KOPT-K1 (cell line): ENCODE results near the gene SPEN.

Experiments
- H3K27ac ChIP-seq: fragments of 200-600 bp; sonication (generic); 2 replicates; pipeline ENCODE4 v1.5.1; 2016; ENCODE audit warnings: antibody characterized with exemption, mild to moderate bottlenecking, low read depth, low read length; ENCODE audit not compliant: poor library complexity, severe bottlenecking
- H3K36me3 ChIP-seq: fragments of 200-600 bp; sonication (generic); 2 replicates; pipeline ENCODE4 v1.5.1; 2017; ENCODE audit warnings: antibody characterized with exemption, mild to moderate bottlenecking, low read length, moderate library complexity; ENCODE audit not compliant: insufficient read depth
- H3K9me3 ChIP-seq: fragments of 200-600 bp; sonication (generic); 2 replicates; pipeline ENCODE4 v1.5.1; 2017; ENCODE audit warnings: antibody characterized with exemption, low read length, mild to moderate bottlenecking; ENCODE audit not compliant: insufficient read depth, poor library complexity, severe bottlenecking

Gene SPEN

GRCh38 chr1:15940110-15941043 is 92.9 kb downstream of the SPEN start:
- Histone ChIP-seq H3K36me3 (peaks cover 99% of the 10 kb centered on the region), H3K9me3 (no peaks in the 10 kb centered on the region), H3K27ac (no peak overlapping the region)

- peaks cover 99% of the 10 kb centered on the region for H3K36me3 ChIP-seq
- H3K9me3 ChIP-seq: no peaks in the 10 kb centered on the region
- H3K27ac ChIP-seq: no peak overlapping the region
Observed at GRCh38 chr1:15941044-15941840, 93.7 kb downstream of the SPEN start.

DNA sequence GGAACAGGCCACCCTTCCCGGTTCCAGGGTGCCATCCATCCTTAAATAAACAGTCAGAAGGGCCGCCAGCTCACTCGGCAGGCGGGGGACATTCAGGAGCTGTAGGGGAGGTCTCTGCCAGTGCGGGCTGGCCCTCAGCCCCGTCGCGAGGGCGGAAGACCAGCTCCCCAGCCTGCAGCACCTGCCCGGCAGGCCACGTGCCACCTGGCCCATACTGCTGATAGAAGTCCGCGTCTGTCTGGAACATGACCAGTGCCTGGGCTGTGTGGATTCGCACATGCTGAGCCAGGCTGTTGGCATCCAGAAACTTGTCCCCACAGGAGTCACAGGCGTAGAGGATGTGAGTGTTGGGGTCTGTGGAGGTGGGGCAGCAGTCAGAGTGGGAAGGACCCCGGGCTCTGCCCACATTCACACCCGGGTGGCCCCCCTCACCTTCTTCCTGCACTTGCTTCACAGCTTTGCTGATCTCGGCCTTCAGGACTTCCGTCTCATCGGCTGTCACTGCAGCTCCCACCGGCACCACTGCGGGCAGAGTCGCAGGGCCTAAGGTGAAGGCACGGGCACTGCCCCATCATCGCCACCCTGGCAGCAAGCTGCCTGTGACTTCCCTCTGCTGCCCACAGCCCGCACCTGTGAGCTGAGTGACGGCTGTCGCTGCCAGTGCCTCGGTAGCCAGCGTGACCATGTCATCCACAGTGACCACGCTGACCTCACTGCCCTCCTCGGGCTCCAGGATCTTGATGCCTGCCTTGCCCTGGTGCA is 94.6 kb downstream of the SPEN start:
- peaks cover 99% of the 10 kb centered on the region for H3K36me3 ChIP-seq
- H3K9me3 ChIP-seq: no peaks in the 10 kb centered on the region
- H3K27ac ChIP-seq: no peak overlapping the region

DNA sequence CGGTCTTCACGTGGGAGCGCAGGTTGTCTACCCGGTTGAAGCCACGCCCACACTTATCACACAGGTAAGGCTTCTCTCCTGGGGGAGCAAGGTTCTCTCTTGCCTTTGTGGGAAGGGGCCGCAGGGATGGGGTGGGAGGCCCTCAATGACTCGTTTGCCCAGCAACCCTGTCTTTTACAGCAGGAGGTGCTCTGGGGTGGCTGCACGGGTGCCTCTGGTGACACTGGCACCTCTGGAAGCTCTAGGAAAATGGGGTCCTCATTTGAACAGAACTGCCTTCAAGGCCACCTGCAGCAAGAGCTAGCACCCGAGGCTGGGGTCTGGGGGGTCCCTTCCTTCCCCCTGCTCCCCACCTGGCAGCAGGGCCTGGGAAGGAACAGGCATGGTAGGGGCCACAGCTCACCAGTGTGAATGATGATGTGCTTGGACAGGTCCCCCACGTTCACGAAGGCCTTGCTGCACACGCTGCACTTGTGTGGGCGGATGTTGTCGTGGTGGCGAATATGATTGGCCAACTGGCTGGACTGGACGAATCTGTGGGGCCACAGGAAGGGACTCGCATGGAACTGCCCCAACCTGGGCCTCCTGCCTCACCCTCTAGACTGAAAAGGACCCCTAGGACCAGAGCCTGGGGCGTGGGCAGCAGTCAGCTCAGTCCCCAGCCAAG is 95.3 kb downstream of the SPEN start:
- H3K36me3 ChIP-seq: peaks cover 99% of the 10 kb centered on the region
- no peak overlapping the region for H3K27ac ChIP-seq
- no peaks in the 10 kb centered on the region for H3K9me3 ChIP-seq

GRCh38 chr1:15943328-15943991 is 96.0 kb downstream of the SPEN start:
- Histone ChIP-seq H3K36me3 (peaks cover 99% of the 10 kb centered on the region), H3K9me3 (no peaks in the 10 kb centered on the region), H3K27ac (no peak overlapping the region)

DNA sequence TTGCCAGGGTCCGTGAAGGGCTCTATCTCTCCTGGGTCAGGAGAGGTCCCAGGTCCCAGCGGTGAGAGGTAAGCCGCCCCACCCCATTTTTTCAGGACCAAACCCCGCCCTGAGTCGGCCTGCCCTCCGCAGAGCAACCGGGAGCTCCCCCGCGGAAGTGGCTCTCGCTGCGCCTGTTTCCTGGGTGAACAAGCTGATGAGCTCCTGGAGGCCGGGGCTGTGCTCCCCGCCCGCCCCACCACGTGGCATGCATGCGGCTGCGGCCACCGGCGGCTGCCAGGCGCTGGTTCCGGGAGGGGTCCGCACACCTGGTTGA is 96.4 kb downstream of the SPEN start:
- peaks cover 99% of the 10 kb centered on the region for H3K36me3 ChIP-seq

GRCh38 chr1:15944308-15945010 is 97.0 kb downstream of the SPEN start:
- no peak overlapping the region for H3K27ac ChIP-seq
- no peaks in the 10 kb centered on the region for H3K9me3 ChIP-seq
- H3K36me3 ChIP-seq: peaks cover 99% of the 10 kb centered on the region

More for the DNA sequence above, 96.4 kb downstream of the SPEN start:
- Histone ChIP-seq H3K9me3 (no peaks in the 10 kb centered on the region), H3K27ac (no peak overlapping the region)

DNA sequence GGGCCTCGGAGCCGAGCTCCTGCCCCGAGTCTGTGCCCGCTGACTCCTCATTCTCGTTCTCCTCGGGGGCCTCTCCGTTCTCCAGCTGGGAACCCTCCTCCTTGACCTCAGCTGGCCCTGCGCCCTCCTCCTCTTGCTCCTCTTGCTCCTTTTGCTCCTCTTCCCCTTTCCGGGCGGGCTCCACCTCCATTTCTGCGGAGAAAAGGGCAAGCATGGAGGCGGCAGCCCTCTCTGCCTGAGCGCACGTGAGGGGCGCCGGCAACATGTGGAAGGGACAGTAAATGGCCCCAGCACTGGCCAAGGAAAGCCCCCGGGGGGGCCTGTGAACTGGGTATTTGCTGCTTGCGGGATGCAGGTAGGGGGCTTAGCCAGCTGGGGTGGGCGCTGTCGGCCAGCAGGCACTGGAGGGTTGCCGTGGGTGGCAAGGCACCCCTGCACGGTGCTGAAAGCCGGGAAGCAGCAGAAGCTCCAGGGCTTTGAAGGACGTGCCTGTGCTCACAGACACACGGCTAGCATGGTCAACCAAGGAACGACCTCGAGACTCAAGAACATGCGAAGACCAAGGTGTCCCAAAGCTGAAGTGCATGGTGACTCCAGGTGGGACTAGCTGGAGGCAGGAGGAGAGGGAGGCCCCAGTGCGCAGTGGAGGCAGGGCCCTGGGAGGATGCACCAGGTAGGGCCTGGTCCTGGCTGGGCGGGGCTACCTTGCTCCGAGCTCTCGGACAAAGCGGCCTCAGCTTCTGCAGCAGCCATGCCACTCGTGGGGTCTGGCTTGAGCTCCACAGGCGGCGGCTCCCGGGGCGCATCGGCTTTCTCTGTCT is 97.7 kb downstream of the SPEN start:
- Histone ChIP-seq H3K36me3 (peaks cover 100% of the 10 kb centered on the region), H3K27ac (no peak overlapping the region), H3K9me3 (no peaks in the 10 kb centered on the region)

GRCh38 chr1:15945832-15946448 is 98.4 kb downstream of the SPEN start:
- Histone ChIP-seq H3K27ac (no peak overlapping the region), H3K36me3 (peaks cover 98% of the 10 kb centered on the region), H3K9me3 (no peaks in the 10 kb centered on the region)

DNA sequence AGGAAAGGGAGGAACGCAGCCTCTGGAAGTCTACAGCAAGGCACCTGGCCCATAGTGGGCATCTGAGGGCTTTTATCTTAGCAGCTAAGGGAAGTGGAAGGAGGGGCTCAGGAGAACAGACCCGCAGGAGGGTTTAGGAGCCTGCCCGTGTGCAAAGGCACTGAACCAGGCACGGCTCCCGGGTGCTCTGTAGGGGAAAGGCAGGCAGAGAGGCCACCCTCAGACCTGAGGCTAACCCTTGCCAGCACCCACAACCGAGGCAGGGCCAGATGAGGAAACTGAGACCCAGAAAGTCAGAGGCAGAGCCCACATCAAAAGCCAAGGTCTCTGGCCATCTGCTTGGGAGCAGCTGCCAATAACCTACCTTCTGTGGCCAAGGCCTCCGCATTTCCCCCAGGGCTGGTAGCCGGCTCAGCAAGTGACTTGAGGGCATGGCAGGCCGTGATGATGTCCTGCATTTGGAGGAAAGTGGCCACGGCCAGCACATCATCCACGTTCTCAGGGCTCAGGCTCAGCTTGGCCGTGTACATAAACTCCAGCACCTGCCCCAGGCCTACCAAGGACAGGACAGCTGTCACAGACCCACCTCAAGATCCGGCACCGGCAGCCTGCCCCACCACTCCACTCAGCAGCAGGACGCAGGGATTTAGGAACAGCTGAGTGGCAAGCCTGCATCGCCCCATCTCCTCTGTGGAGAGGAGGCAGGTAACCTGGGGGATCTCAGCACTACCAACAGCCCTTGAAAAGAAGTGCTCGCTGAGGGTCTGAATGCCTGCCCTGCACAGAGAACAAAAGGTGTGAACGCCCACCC is 99.3 kb downstream of the SPEN start:
- Histone ChIP-seq H3K27ac (no peak overlapping the region), H3K9me3 (no peaks in the 10 kb centered on the region), H3K36me3 (peaks cover 92% of the 10 kb centered on the region)

GRCh38 chr1:15947382-15948090 is 100.0 kb downstream of the SPEN start:
- Histone ChIP-seq H3K9me3 (no peaks in the 10 kb centered on the region), H3K36me3 (peaks cover 92% of the 10 kb centered on the region), H3K27ac (no peak overlapping the region)
